Measurements from ENCODE around the gene PLEKHH3. TPM values are rescaled to one million over a fixed set of nuclear protein-coding genes. Genes with fewer than 3 reads are reported as not detected.

The PLEKHH3 gene
- total RNA-seq, 6 experiments from 2014 or later = 8.1 to 23.7 (median 11.2) TPM

GRCh38 chr17:42659079-42659931 lies 17.5 kb downstream of the PLEKHH3 start, which contains the start of gene TUBG2:
Gene TUBG2, plus strand, starts transcription at chr17:42659284. Its CDS starts 220 bp downstream, at chr17:42659504.
- peak within 1 kb of the TSS in 2 of 3 donors; percentile 32 to 62 for H3K27ac ChIP-seq
- peak; percentile 92 to 96 (median 94) for ATAC-seq
- 0% methylated on average over 1 of the region's 59 CpGs for WGBS (ENCODE audit: insufficient coverage, low coverage, low lambda C conversion rate, missing lambda C conversion rate)
- no peaks in the 10 kb centered on the region for H3K27me3 ChIP-seq
- no peaks in the 10 kb centered on the region for H3K4me1 ChIP-seq
- DNase-seq = peak; percentile 88 to 91 (median 89)
- intact Hi-C loops (cut with DNase I) = no loop called here
- H3K36me3 ChIP-seq = no peaks in the 10 kb centered on the region
- H3K4me3 ChIP-seq = peak within 1 kb of the TSS; percentile 62 to 68 (median 63)
- TF ChIP-seq POLR2A (IDR thresholded peaks at IDR 0.05) (peak; percentile 63), CTCF (IDR thresholded peaks at IDR 0.05) (no peak)
- no peaks in the 10 kb centered on the region for H3K9me3 ChIP-seq

- H3K36me3 ChIP-seq = no peaks in the 10 kb centered on the region
- no peak overlapping the region for H3K4me3 ChIP-seq
- ATAC-seq = no peak
- DNase-seq = no peak
- no peak for TF ChIP-seq CTCF (IDR thresholded peaks at IDR 0.05)
- no peak for TF ChIP-seq POLR2A (IDR thresholded peaks at IDR 0.05)
- peaks cover 0 to 6% (median 0%) of the 10 kb centered on the region in 4 donors for H3K4me1 ChIP-seq
- H3K27me3 ChIP-seq = no peaks in the 10 kb centered on the region
- intact Hi-C loops (cut with DNase I) = no loop called here
- 87% methylated on average over 9 of the region's 9 CpGs for WGBS (ENCODE audit: insufficient coverage, low coverage, low lambda C conversion rate, missing lambda C conversion rate)
- H3K9me3 ChIP-seq = no peaks in the 10 kb centered on the region
- H3K27ac ChIP-seq = no peak overlapping the region
Observed at GRCh38 chr17:42657824-42658588, 18.8 kb downstream of the PLEKHH3 start.

GRCh38 chr17:42655528-42655927 lies 21.3 kb downstream of the PLEKHH3 start:
- Histone ChIP-seq H3K27ac (no peak overlapping the region), H3K4me1 (peaks cover 0 to 6% (median 0%) of the 10 kb centered on the region in 4 donors), H3K4me3 (no peak overlapping the region), H3K27me3 (no peaks in the 10 kb centered on the region), H3K36me3 (no peaks in the 10 kb centered on the region), H3K9me3 (no peaks in the 10 kb centered on the region)
- WGBS (ENCODE audit: insufficient coverage, low coverage, low lambda C conversion rate, missing lambda C conversion rate) = 78% methylated on average over 2 of the region's 2 CpGs
- DNase-seq = no peak
- no peak for ATAC-seq
- TF ChIP-seq POLR2A (IDR thresholded peaks at IDR 0.05) (no peak), CTCF (IDR thresholded peaks at IDR 0.05) (no peak)
- intact Hi-C loops (cut with DNase I) = no loop called here

GRCh38 chr17:42653179-42654124 lies 23.3 kb downstream of the PLEKHH3 start:
- peak overlapping the region in 2 of 3 donors; percentile 20 to 33 for H3K27ac ChIP-seq
- 20% methylated on average over 29 of the region's 42 CpGs for WGBS (ENCODE audit: insufficient coverage, low coverage, low lambda C conversion rate, missing lambda C conversion rate)
- TF ChIP-seq CTCF (IDR thresholded peaks at IDR 0.05) (no peak), POLR2A (IDR thresholded peaks at IDR 0.05) (no peak)
- DNase-seq = peak in 2 of 3 donors; percentile 23 to 50
- intact Hi-C loops (cut with DNase I) = no loop called here
- H3K4me1 ChIP-seq = peaks cover 0 to 6% (median 0%) of the 10 kb centered on the region in 4 donors
- no peaks in the 10 kb centered on the region for H3K36me3 ChIP-seq
- ATAC-seq = peak; percentile 41 to 61 (median 58)
- H3K9me3 ChIP-seq = no peaks in the 10 kb centered on the region
- peak overlapping the region in 1 of 3 donors; percentile 29 for H3K4me3 ChIP-seq
- no peaks in the 10 kb centered on the region for H3K27me3 ChIP-seq

All from right lobe of liver (tissue), 6 donors.